MCF 10A (cell line): ENCODE data around the gene SULT1B1. TPM values are rescaled to one million over a fixed set of nuclear protein-coding genes. Genes with fewer than 3 reads are reported as not detected.
A peak's percentile ranks its signal among the peaks of the same experiment; 100 is the strongest.

ENCODE experiments used
- BruUV-seq: library from RNA; stranded (reverse); fragments of 400-500 nt; replicated peaks from 2 replicates; lab custom pipeline; 2021; lab: Mats Ljungman, UMichigan
- CTCF ChIA-PET: fragments of 300-600 bp; sonication (Branson Sonifier 250); formaldehyde crosslinking; extraction: SDS; loops from one replicate; lab custom pipeline; 2021; ENCODE audit warnings: antibody characterized with exemption, inconsistent platforms; lab: Yijun Ruan, JAX
- POLR2A ChIA-PET: fragments of 300-600, 350-650 bp; sonication (Branson Sonifier 250); formaldehyde crosslinking; extraction: SDS; loops from one replicate; lab custom pipeline; 2020; ENCODE audit warnings: antibody characterized with exemption, inconsistent platforms; lab: Yijun Ruan, JAX
- DNase-seq: peaks from one replicate; pipeline ENCODE4 v3.0.0-alpha.2; 2018; ENCODE audit not compliant: unreplicated experiment
- H3K27ac Mint-ChIP-seq: one replicate; pipeline ENCODE4 v1.8.0; 2022; ENCODE audit warnings: mild to moderate bottlenecking, low read depth, mixed read lengths; ENCODE audit not compliant: unreplicated experiment
- H3K27me3 Mint-ChIP-seq: one replicate; pipeline ENCODE4 v1.8.0; 2022; ENCODE audit warnings: mixed read lengths; ENCODE audit not compliant: insufficient read depth, unreplicated experiment
- H3K36me3 Mint-ChIP-seq: one replicate; pipeline ENCODE4 v1.8.0; 2022; ENCODE audit warnings: mild to moderate bottlenecking, moderate library complexity, mixed read lengths; ENCODE audit not compliant: insufficient read depth, unreplicated experiment
- H3K4me1 Mint-ChIP-seq: one replicate; pipeline ENCODE4 v1.8.0; 2022; ENCODE audit warnings: mixed read lengths; ENCODE audit not compliant: insufficient read depth, unreplicated experiment
- H3K4me3 Mint-ChIP-seq: one replicate; pipeline ENCODE4 v1.8.0; 2022; ENCODE audit warnings: mild to moderate bottlenecking, moderate library complexity, mixed read lengths; ENCODE audit not compliant: unreplicated experiment
- H3K9me3 Mint-ChIP-seq: one replicate; pipeline ENCODE4 v1.8.0; 2022; ENCODE audit warnings: mixed read lengths; ENCODE audit not compliant: unreplicated experiment
- CTCF ChIP-seq: fragments of 200-600 bp; IDR thresholded peaks from one replicate; pipeline ENCODE4 v1.8.0; 2022; ENCODE audit warnings: antibody characterized with exemption, mild to moderate bottlenecking; ENCODE audit not compliant: unreplicated experiment
- intact Hi-C: fragments of 100-400 bp; cut with micrococcal nuclease; formaldehyde crosslinking; loops from 2 replicates; pipeline ENCODE4 v1.14.1; 2022
- total RNA-seq: library from RNA; stranded (reverse); gene quantifications from 2 replicates; pipeline ENCODE4 v1.2.3, GENCODE V29; 2022

SULT1B1 gene
- total RNA-seq, 1 experiment from 2014 or later: 0.21 TPM

DNA sequence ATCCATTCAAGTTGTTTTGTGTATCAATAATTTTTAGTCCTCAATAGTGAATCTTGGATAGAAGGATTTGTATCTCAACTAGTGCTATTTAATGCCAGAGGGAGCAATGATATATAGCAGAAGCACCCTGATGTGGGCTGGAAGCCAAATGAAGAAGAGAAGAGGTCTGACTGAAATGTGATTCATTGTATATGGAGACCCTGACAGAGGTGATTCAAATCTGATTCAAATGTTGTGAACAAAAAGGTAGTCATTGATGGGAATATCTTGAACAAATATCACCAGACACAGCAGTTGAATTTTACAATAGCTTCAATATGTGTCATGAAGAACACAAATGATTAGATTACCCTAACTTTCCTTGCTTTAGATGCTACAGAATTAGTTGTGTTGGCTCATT lies 27.5 kb upstream of the SULT1B1 start:
- no peak for TF ChIP-seq CTCF
- CTCF ChIA-PET: interaction anchor here (0.6 kb wide), 1 partner anchor 240 kb away, joined by 3 read pairs; no protein-coding TSS in a partner anchor
- Mint-ChIP-seq H3K27me3 (no peaks in the 10 kb centered on the region), H3K9me3 (no peaks in the 10 kb centered on the region), H3K4me1 (no peaks in the 10 kb centered on the region), H3K36me3 (no peaks in the 10 kb centered on the region), H3K27ac (no peak overlapping the region), H3K4me3 (no peak overlapping the region)
- intact Hi-C loops: no loop called here
- BruUV-seq: no TSS peak
- POLR2A ChIA-PET: interaction anchor here (1.5 kb wide), 1 partner anchor 10 kb away, joined by 3 read pairs; no protein-coding TSS in a partner anchor
- peak; percentile 6 for DNase-seq

DNA sequence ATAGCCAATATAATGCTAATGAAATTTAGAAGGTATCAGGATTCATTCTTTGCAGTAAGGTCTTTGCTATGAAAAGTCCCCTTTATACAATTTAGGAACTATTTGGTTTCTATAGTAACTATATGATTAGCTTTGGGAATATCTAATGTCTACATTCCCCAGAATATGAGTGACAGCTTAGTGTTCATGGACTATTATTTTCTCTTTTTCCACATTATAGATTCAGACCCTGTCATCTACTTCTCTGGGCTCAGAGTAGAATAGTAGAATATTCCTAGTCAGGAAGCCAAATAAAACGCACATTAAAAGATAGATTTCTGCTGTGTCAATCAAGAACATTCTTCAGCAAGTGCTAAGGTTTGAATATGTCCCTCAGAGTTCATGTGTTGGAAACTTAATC lies 26.1 kb upstream of the SULT1B1 start:
- Mint-ChIP-seq H3K9me3 (no peaks in the 10 kb centered on the region), H3K36me3 (peaks cover 4% of the 10 kb centered on the region), H3K27ac (no peak overlapping the region), H3K27me3 (no peaks in the 10 kb centered on the region), H3K4me3 (no peak overlapping the region), H3K4me1 (no peaks in the 10 kb centered on the region)
- CTCF ChIA-PET: interaction anchor here (0.5 to 0.6 kb wide), 2 partner anchors 94 to 759 kb away, joined by 3 to 4 read pairs; no protein-coding TSS in a partner anchor
- no peak for DNase-seq
- no peak for TF ChIP-seq CTCF
- intact Hi-C loops: no loop called here
- BruUV-seq: no TSS peak
- POLR2A ChIA-PET: no interaction called here

- intact Hi-C loops: no loop called here
- ChIA-PET POLR2A (interaction anchor here (0.9 kb wide), 1 partner anchor 11 kb away, joined by 4 read pairs; no protein-coding TSS in a partner anchor), CTCF (interaction anchor here (1.1 kb wide), 1 partner anchor 38 kb away, joined by 3 read pairs; no protein-coding TSS in a partner anchor)
- BruUV-seq: no TSS peak
- Mint-ChIP-seq H3K4me3 (no peak overlapping the region), H3K9me3 (no peaks in the 10 kb centered on the region), H3K4me1 (no peaks in the 10 kb centered on the region), H3K36me3 (peaks cover 4% of the 10 kb centered on the region), H3K27me3 (no peaks in the 10 kb centered on the region), H3K27ac (no peak overlapping the region)
- TF ChIP-seq CTCF: no peak
- DNase-seq: no peak
Measured at GRCh38 chr4:69785211-69785831, 24.9 kb upstream of the SULT1B1 start.

GRCh38 chr4:69782651-69783310 lies 22.4 kb upstream of the SULT1B1 start:
- no peaks in the 10 kb centered on the region for H3K9me3 Mint-ChIP-seq
- CTCF ChIA-PET: interaction anchor here (0.9 kb wide), 1 partner anchor 11 kb away, joined by 3 read pairs; no protein-coding TSS in a partner anchor
- no peaks in the 10 kb centered on the region for H3K4me1 Mint-ChIP-seq
- no peak for TF ChIP-seq CTCF
- DNase-seq: no peak
- intact Hi-C loops: no loop called here
- no peak overlapping the region for H3K4me3 Mint-ChIP-seq
- POLR2A ChIA-PET: interaction anchor here (0.6 kb wide), 1 partner anchor 16 kb away, joined by 4 read pairs; no protein-coding TSS in a partner anchor
- no TSS peak for BruUV-seq
- peaks cover 4% of the 10 kb centered on the region for H3K36me3 Mint-ChIP-seq
- no peak overlapping the region for H3K27ac Mint-ChIP-seq
- H3K27me3 Mint-ChIP-seq: no peaks in the 10 kb centered on the region
